Glomerular endothelial cell (primary cell): Measurements from ENCODE around the gene NECAP2. TPM values are rescaled to one million over a fixed set of nuclear protein-coding genes. Genes with fewer than 3 reads are reported as not detected.
"Not testable (repeated sequence)": the region's sequence is repeated elsewhere in the genome, so short reads cannot be mapped to it uniquely, and the experiment has no call there.

Experiments
- DNase-seq: peaks from one replicate; pipeline ENCODE4 v3.0.0-alpha.2; 2011; ENCODE audit warnings: low read depth, low spot score; ENCODE audit errors: extremely low read depth
- total RNA-seq: library from RNA; depleted of rRNA; stranded (reverse); fragments of >200 nt; gene quantifications from 2 replicates; pipeline ENCODE4 v1.2.3, GENCODE V29; 2015

Gene NECAP2
- total RNA-seq, 1 donor from 2014 or later = 145 TPM

DNA sequence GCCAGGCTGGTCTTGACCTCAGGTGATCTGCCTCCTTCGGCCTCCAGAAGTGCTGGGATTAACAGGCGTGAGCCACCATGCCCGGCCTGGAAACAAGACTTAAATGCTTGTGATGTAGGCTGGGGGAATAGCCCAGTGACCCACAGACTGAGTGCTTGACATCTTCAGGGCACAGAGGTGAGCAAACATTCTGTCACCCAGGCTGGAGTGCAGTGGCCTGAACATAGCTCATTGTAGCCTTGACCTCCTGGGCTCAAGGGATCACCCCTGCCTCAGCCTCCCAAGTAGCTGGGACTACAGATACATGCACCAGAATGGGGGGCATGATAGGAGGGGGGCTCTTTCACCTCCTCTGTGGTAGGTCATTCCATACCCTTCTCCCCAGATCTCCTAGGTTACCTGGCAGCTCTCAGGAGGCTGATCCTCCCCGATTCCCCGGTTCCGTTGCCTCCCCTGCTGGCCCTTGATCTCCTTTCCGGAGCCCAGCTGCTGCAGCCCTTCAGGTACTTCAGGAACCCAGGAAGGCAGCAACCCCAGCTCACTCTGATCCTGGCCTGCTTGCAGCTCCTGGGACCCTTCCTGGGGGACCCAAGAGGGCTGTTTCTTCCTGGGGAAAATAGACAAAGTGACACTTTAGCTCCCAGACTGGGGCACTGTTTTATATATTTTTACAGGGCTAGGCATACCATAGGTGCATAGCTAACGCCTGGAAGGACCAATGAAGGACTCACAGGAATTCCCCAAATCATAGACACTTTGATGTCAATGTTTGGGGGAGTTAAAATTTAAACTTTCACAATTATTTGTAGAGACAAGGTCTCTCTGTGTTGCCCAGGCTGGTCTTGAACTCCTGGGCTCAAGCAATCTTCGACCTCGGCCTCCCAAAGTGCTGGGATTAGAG lies 15.1 kb upstream of the NECAP2 start:
- no peak for DNase-seq

DNA sequence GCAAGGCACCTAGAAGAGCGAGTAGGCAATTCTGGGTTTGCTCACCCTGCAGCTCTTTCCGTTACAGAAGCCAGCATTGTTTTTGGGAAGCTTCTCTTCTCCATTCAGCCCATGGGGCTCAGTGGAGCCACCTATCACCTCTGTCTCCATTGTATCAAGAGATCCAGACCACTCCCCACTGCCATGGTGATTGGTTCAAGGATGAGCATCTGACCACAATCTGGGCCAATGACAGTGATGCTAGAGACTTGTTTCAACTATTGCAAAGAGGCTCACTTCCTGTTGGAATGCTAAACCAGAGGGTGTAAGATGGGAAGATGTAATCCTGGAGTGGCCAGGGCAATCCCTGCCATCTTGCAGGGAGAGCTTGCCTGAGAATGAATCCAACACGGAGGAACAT lies 9.9 kb upstream of the NECAP2 start:
- DNase-seq = no peak

DNA sequence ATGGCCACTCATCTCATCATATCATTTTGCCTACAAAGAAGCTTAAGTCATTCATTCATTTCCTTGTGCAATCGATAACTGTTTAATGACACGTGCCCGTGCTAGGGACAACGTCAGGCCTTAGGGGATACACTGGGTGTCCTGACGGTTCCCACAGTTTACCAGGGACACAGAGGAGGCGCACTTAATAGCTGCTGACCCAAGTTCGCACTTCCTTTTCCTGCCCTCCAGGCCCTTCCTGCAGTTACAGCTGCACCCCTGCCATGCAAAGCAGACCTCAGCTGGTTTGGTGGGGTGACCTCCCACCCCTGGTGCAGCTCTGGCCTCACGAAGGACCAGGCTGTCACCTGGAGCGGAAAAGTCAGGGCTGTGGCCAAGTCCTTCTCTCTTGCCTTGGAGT lies 7.5 kb upstream of the NECAP2 start:
- DNase-seq = no peak

DNA sequence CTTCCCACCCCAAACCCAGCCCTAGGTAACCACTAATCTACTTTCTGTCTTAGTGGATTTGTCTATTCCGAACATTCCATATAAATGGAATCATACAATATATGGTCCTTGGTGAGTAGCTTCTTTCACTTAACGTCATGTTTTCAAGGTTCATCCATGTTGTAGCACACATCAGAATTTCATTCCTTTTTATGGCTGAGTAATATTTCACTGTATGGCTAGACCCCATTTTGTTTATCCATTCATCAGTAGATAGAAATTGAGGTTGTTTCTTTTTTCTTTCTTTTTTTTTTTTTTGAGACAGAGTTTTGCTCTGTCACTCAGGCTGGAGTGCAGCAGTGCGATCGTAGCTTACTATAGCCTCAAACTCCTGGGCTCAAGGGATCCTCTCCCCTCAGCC lies 6.5 kb upstream of the NECAP2 start:
- DNase-seq = no peak

DNA sequence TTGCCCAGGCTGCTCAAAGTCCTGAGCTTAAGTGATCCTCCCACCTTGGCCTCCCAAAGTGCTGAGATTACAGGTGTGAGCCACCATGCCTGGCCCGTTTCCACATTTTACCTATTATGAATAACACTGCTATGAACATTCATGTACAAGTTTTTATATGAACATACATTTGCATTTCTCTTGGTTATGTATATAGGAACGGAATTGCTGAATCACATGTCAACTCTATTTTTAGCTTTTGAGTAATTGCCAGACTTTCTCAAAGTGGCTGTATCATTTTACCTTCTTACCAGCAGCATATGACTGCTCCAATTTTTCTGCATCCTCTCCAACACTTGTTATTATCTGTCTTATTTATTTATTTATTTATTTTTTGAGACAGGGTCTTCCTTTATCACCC lies 6.0 kb upstream of the NECAP2 start:
- DNase-seq = no peak

DNA sequence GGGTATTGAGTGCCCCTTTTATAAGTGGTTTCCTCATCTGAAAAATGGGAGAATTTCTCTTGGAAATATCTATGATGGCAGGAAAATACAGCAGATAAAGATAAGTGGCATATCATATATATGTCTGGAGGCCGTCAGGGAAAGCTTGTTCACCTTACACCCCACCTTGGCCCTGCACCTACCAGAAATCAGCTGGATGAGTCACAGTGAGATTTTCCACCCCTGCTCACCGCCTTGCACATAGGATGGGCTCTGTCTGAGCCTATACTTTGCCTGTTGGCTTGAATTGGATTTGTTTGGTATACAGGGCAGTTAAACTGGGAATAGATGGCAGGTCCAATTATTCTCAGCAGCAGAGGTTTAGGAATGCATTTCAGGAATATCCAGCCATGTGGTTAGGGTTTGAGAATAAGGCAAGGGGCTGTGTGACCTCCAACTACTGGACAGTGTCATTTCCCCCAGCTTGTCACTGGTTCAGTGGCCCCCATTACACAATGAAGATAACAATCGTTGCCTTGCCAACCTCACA lies 3.5 kb upstream of the NECAP2 start, which contains the start of gene SPATA21:
Gene SPATA21 (minus strand): TSS at position 479 of the 529 bp plus-strand sequence. CDS start 6,053 bp downstream, outside the sequence.
- no peak for DNase-seq

DNA sequence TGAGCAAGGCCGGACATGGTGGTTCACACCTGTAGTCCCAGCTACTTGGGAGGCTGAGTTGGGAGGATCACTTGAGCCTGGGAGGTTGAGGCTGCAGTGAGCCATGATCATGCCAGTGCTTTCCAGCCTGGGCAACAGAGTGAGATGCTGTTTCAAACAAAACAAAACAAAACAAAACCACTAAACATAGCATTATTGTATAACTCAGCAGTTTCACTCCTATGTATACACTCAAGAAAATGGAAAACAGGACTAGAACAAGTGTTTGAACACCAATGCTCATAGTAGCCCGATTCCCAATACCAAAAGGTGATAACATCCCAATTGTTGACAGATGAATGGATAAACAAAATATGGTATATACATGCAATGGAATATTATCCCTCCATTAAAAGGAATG lies 2.0 kb upstream of the NECAP2 start:
- no peak for DNase-seq

DNA sequence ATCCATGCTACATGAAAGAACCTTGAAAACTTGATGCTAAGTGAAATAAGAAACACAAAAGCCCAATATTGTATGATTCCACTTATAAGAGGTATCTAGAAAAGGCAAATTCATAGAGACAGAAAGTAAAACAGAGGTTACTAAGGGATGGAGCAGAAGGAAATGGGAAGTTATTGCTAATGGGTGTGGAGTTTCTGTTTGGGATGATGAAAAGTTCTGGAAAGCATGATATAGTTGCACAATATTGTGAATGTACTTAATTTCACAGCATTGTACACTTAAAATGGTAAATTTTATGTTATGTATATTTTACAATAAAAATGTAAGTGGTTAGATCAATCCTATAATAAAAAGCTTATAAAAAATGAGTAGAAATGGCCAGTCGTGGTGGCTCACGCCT lies 1.6 kb upstream of the NECAP2 start:
- DNase-seq = no peak

DNA sequence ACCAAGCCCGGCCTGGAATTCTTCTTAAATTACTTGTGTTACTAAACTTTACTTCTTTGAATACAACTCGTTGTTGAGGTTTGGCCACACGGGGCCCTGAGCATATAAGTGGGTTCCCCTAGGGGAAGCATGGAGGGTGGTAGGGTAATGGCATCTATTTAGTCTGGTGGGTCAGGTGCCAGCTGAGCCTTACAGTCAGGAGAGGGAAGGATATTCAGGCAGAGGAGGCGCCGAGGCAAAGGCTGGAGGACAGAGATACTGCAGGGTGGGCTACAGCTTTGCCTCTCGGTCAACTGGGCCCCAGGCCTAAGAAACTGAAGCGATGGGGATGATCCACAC lies 424 bp upstream of the NECAP2 start:
- no peak for DNase-seq

DNA sequence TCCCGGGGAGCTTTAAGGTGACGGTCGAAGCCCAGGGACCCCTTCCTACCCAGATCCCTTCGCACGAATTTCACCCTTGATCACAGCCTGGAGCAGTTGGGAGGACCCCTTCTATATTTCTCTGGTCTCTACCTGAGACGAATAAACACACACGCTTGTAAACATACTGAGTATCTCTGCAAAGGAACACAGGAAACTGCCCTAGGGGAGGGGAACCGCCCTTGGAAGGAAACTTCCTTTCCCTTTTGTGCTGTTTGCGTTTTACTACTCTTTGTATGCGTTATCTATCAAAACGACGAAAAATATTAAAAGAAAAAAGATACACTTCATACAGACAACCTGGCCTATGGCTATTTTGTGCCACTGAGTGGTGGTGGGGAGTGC lies 750 bp downstream of the NECAP2 start:
- no peak for DNase-seq

DNA sequence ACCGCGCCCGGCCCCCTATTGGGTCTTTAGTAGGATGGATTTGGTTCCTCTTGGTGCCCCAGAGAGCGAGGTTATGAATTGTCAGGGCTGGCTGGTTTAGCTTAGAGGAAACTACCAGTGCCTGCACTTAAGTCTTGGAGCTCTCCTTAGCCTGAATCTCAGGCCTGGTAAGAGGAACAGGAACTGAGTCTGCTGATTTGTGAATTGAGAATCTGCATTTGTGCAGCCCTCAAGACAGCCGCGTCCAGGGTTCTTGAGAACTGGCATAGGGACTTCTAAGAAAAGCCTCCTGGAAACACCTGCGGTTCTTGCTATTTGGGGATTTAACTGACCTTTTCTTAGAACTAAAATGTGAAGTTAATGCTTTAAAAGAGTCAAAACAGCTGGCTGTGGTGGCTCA lies 1.7 kb downstream of the NECAP2 start:
- DNase-seq = no peak

DNA sequence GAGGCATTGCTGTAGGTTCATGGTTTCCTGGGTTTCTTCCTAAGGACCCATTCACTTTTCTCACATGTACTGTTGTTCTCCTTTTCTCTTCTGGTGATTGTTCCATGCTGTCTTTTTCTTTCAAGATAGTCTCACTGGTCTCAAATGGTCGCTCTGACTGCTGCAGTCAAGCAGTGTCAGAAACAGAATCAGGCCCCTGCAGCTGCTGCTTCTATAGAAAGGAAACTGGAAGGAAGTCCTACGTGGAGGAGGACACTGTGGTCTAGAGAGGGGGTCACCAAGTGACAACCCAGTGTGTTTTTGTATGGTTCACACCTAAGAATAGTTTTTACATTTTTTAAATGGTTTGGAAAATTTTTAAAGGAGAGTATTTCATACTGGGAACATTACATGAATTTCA lies 2.4 kb downstream of the NECAP2 start:
- no peak for DNase-seq

DNA sequence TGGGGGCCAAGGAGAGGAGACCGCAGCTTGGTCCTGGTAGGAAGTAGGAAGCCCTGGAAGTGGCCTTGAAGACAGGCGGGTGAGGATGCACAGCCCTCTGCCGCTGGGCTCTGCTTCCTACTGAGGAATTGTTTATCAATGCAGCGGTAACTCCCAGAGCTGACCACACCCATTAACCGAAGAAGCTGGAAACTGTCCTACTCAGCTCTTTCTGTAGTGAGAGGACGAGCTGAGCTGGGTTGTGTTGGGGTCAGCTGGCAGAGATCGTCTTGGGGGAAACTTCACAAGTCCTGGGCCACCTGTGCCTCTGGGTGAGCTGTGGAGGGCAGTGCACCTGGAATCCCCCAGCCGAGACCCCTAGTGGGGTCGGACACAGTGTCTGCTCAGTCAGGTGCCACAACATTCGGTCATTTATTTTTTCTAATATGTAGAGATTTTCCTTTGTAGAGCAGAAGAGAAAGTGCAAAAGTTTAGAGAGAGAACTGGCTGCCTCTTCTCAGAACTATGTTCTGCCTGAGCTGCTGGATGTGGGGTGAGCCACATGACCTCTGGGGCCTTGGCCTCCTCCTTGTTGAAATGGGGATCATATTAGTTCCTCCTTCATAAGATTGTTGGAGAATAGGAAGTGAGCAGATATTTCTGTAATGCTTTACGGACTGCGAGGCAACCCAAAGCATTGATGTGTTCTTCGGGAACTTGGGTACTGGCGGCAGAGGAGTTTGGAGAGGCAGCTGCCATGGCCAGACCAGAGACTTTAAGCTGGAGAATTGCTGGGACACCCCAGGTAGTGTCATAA lies 3.6 kb downstream of the NECAP2 start:
- no peak for DNase-seq

DNA sequence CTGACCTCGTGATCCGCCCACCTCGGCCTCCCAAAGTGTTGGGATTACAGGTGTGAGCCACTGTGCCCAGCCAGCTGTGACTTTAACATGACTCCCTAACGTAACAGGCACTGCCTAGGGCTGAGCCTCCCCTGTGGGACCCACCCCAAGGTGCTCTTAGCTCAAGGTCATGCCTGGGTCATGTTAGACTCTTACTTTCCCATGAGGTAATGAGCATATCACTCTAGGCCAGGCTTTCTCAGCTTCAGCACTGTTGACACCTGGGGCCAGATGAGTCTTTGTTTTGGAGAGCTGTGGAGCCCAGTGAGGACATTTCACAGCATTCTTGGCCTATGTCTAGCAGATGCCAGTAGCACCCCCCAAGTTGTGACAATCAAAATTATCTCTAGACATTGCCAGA lies 4.5 kb downstream of the NECAP2 start:
- DNase-seq = no peak

DNA sequence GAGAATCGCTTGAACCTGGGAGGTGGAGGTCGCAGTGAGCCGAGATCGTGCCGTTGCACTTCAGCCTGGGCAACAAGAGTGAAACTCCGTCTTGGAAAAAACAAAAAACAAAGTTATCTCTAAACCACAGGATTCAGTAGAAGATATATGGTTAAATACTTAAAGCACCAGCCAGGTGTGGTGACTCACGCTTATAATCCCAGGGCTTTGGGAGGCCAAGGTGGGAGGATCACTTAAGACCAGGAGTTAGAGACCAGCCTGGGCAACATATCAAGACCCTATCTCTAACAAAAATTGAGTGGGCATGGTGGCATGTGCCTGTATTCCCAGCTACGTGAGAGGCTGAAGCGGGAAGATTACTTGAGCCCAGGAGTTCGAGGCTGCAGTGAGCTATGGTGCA lies 5.6 kb downstream of the NECAP2 start:
- DNase-seq = no peak

DNA sequence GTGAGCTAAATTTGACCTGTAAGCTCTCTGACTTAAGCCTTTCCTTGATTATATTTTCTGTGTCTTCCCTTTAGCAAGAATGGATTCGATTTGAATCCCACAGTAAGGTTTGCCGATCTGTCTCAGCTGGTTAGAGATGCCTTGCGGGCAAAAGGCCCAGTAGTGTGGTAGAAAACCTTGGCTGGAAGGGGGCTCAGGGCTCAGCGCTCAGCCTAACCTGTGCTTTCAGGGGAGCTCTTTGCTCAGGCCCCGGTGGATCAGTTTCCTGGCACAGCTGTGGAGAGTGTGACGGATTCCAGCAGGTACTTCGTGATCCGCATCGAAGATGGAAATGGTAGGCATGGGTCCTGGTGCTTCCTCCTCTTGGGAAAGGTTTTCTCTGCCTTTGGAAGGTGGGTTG lies 7.1 kb downstream of the NECAP2 start:
- DNase-seq = no peak

DNA sequence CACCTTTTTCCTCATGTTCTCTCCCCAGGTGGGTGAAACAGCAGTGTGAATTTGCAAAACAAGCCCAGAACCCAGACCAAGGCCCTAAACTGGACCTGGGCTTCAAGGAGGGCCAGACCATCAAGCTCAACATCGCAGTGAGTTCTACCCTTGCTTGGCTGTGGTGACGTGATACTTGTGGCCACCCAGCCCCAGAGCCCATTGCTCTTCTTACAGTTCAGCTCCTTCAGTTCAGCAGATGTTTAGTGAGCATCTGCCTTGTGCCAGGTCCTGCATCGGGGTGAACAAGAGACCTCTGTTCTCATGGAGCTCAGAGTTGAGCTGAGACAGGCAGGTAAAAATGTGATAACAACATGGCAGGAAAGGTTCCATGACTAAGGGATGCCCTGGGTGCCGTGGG lies 8.5 kb downstream of the NECAP2 start:
- no peak for DNase-seq

DNA sequence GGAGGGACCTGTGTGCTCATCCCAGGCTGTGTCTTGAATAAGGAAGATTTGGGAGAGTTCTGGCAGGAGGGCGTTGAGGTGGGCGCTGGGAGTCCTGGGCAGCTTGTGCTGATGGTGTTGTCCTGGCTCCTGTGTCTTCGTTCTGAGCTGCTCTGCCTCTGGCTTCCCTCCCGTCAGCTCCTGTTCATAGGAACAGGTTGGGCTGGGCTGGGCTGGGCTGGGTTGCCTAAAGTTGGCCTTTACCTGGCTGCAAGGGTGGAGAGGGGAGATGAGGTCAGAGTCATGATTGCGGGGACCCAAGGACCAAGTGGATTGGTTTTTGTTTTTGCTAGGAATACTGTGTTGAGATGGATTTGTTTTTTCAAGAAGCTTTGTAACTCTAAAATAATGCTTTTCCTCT lies 9.1 kb downstream of the NECAP2 start:
- DNase-seq = no peak

DNA sequence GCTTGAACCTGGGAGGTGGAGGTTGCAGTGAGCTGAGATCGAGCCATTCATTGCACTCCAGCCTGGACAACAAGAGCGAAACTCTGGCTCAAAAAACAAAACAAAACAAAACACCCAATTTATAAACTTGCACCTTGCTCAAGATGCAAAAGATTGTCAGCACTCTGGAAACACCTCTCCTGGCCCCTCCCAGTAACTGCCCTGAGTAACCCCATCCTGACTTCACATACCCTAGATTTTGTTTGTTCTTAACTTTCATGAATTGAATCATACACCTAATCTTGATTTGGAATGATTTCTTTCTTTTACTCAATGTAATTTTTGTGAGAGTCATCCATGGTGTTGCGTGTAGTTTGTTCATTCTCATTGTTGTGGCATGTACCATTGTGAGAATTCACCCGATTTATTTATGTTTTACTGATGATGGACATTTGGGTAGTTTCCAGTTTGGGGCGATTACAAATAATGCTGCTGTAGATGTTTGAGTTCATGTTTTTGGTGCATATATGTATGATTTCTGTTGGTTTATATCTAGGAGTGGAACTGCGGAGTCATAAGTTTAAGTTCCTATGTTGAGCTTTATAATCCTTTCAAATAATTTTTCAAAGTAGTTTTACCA lies 10.4 kb downstream of the NECAP2 start:
- no peak for DNase-seq

DNA sequence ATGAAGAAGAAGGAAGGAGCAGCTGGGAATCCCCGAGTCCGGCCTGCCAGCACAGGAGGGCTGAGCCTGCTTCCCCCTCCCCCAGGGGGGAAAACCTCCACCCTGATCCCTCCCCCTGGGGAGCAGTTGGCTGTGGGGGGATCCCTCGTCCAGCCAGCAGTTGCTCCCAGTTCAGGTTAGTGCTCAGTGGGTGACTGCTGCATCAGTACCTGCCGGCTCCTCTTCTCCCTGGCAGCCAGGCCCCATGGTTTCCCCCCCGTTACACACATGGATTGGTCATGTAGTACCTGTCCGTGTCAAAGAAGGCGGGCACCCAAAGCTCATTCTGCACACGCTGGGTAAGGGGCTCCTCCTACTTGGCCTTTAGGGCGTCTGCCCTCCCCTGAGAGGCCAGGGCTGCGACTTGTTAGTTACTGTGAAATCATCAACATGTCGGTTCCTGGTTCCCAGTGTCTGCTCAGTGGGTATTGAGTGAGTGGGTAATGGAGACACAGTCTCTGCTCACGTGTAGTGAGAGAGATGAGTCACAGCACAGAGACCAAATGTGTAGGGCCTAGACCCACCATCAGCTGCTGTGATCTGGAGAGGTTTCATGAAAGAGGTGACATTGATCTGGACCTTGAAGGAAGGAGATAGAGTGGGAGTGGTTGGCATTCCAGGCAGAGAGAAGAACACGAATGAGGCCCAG lies 11.5 kb downstream of the NECAP2 start:
- DNase-seq = no peak

DNA sequence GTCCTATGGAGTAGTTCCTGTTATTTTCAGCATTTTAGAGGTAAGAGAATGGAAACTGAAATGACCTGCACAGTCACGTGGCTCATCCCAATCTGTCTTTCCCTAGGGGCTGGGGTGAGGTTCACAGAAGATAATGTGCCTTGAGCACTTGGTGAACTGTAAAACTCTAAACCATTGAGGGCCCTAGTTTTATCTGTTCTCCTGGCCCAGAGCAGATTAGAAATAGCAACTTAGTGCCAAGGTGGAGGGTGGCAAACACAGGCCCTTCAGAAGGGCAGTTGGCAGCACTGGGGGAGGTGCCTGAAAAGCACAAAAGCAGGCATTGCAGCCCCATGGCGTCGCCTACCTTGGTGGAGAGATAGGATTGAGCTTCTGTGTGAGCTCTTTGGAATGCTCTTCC lies 14.4 kb downstream of the NECAP2 start:
- not testable (repeated sequence) for DNase-seq
